Eye (tissue), 1 donor: ENCODE data around the gene RALGAPA2.
A peak's percentile ranks its signal among the peaks of the same experiment; 100 is the strongest.
"Not testable (repeated sequence)": the region's sequence is repeated elsewhere in the genome, so short reads cannot be mapped to it uniquely, and the experiment has no call there.

Experiments used
- DNase-seq: peaks from one replicate; pipeline ENCODE4 v3.0.0-alpha.2; 2015

The RALGAPA2 gene

GRCh38 chr20:20363799-20364592 is 348.4 kb downstream of the RALGAPA2 start:
- DNase-seq = peak; percentile 81

GRCh38 chr20:20363434-20363798 is 349.0 kb downstream of the RALGAPA2 start:
- DNase-seq = peak; percentile 72

- peak; percentile 91 for DNase-seq
Observed at GRCh38 chr20:20362774-20363433, 349.5 kb downstream of the RALGAPA2 start.

GRCh38 chr20:20360464-20360863 is 352.0 kb downstream of the RALGAPA2 start:
- peak; percentile 91 for DNase-seq

GRCh38 chr20:20359628-20360027 is 352.8 kb downstream of the RALGAPA2 start:
- DNase-seq = no peak

- no peak for DNase-seq
Observed at GRCh38 chr20:20358801-20359200, 353.6 kb downstream of the RALGAPA2 start.

- not testable (repeated sequence) for DNase-seq
Observed at GRCh38 chr20:20355503-20355902, 356.9 kb downstream of the RALGAPA2 start.

GRCh38 chr20:20353576-20353975 is 358.9 kb downstream of the RALGAPA2 start:
- no peak for DNase-seq

GRCh38 chr20:20344476-20344875 is 368.0 kb downstream of the RALGAPA2 start:
- no peak for DNase-seq

GRCh38 chr20:20343932-20344331 is 368.5 kb downstream of the RALGAPA2 start:
- DNase-seq = no peak
